Smooth muscle cell (in vitro differentiated cells): Measurements from ENCODE around the gene DPPA4. TPM values are rescaled to one million over a fixed set of nuclear protein-coding genes. Genes with fewer than 3 reads are reported as not detected.

Experiments
- DNase-seq: peaks from one replicate; lab custom pipeline; 2025; ENCODE audit not compliant: unreplicated experiment; lab: John Stamatoyannopoulos, UW
- H2AFZ ChIP-seq: fragments of 200-600 bp; sonication (generic); 2 replicates; pipeline ENCODE4 v1.6.0; 2016; ENCODE audit warnings: antibody characterized with exemption, low read depth, mild to moderate bottlenecking
- H3F3A ChIP-seq: fragments of 200-600 bp; sonication (generic); 2 replicates; pipeline ENCODE4 v1.6.0; 2017; ENCODE audit warnings: antibody characterized with exemption, low read depth
- H3K27ac ChIP-seq: fragments of 200-600 bp; sonication (generic); 2 replicates; pipeline ENCODE4 v1.5.1; 2016; ENCODE audit warnings: low read depth, mild to moderate bottlenecking
- H3K27me3 ChIP-seq: fragments of 200-600 bp; sonication (generic); 2 replicates; pipeline ENCODE4 v1.6.1; 2016; ENCODE audit warnings: low read depth, mild to moderate bottlenecking
- H3K36me3 ChIP-seq: fragments of 200-600 bp; sonication (generic); 2 replicates; pipeline ENCODE4 v1.5.1; 2016; ENCODE audit warnings: low read depth
- H3K4me1 ChIP-seq: fragments of 200-600 bp; sonication (generic); 2 replicates; pipeline ENCODE4 v1.5.1; 2016; ENCODE audit warnings: low read depth
- H3K4me2 ChIP-seq: fragments of 200-600 bp; sonication (generic); 2 replicates; pipeline ENCODE4 v1.6.0; 2016; ENCODE audit warnings: mild to moderate bottlenecking
- H3K4me3 ChIP-seq: fragments of 200-600 bp; sonication (generic); 2 replicates; pipeline ENCODE4 v1.5.1; 2016; ENCODE audit warnings: mild to moderate bottlenecking
- H3K79me2 ChIP-seq: fragments of 200-600 bp; sonication (generic); 2 replicates; pipeline ENCODE4 v1.6.0; 2016; ENCODE audit warnings: low read depth, mild to moderate bottlenecking
- H3K9ac ChIP-seq: fragments of 200-600 bp; sonication (generic); 2 replicates; pipeline ENCODE4 v1.6.0; 2016; ENCODE audit warnings: low read depth
- H3K9me3 ChIP-seq: fragments of 200-600 bp; sonication (generic); replicated peaks from 2 replicates; pipeline ENCODE4 v1.5.1; 2016; ENCODE audit warnings: low read depth
- H4K20me1 ChIP-seq: fragments of 200-600 bp; sonication (generic); 2 replicates; pipeline ENCODE4 v1.6.0; 2016; ENCODE audit warnings: low read depth
- CTCF ChIP-seq: fragments of 200-600 bp; sonication (generic); IDR thresholded peaks from 2 replicates; pipeline ENCODE4 v1.5.1; 2017; ENCODE audit warnings: borderline replicate concordance, mild to moderate bottlenecking, antibody characterized with exemption; ENCODE audit not compliant: insufficient read depth, poor library complexity, severe bottlenecking
- WGBS: methylation state at CpG from one replicate; pipeline ENCODE4 v1.1.7; 2016; ENCODE audit warnings: low lambda C conversion rate; 5-methylcytosine and 5-hydroxymethylcytosine counted together
- polyA plus RNA-seq: library from polyadenylated mRNA; unstranded; fragments of >200 nt; fragmentation: Nextera tagmentation; extraction: Ambion mirVana; gene quantifications from 2 replicates; pipeline ENCODE4 v1.2.1, GENCODE V29; 2016
- small RNA-seq: library from RNA; depleted of rRNA; stranded (forward); fragments of <200 nt; gene quantifications from one replicate; pipeline ENCODE3, GENCODE V24; 2014
- total RNA-seq: library from RNA; depleted of rRNA; stranded (reverse); fragments of >200 nt; gene quantifications from 2 replicates; pipeline ENCODE4 v1.2.3, GENCODE V29; 2014

DPPA4 gene
- total and polyA plus RNA-seq, 2 experiments from 2014 or later, result 19.5 to 43.1 TPM

GRCh38 chr3:109278141-109278540 is 59.2 kb downstream of the DPPA4 start:
- H4K20me1 ChIP-seq, result no peaks in the 10 kb centered on the region
- DNase-seq, result no peak
- H3K27me3 ChIP-seq, result no peaks in the 10 kb centered on the region
- no peak overlapping the region for H2AFZ ChIP-seq
- H3K4me1 ChIP-seq, result no peaks in the 10 kb centered on the region
- TF ChIP-seq CTCF, result no peak
- no peak overlapping the region for H3K27ac ChIP-seq
- H3F3A ChIP-seq, result no peaks in the 10 kb centered on the region
- H3K4me2 ChIP-seq, result no peak overlapping the region
- no peak overlapping the region for H3K9ac ChIP-seq
- no peaks in the 10 kb centered on the region for H3K9me3 ChIP-seq
- no peaks in the 10 kb centered on the region for H3K79me2 ChIP-seq
- WGBS, result 75% methylated on average over 3 of the region's 3 CpGs
- H3K36me3 ChIP-seq, result no peaks in the 10 kb centered on the region
- no peak overlapping the region for H3K4me3 ChIP-seq

Small RNA genes within 50 kb of the gene (small RNA-seq; reads per million reads assigned to genes)
- gene AC124945.1 (not detected), gene RF00017 (not detected)

Other genes starting within 250 kb of the DPPA4 start
- not detected in 2 replicates for gene MORC1, start 219.4 kb downstream of the DPPA4 start, total RNA-seq
- gene MORC1, start 219.4 kb downstream of the DPPA4 start, polyA plus RNA-seq, result not detected in 2 replicates
- not detected in 2 replicates for gene C3orf85, start 200.8 kb downstream of the DPPA4 start, total RNA-seq
- gene C3orf85, start 200.8 kb downstream of the DPPA4 start, polyA plus RNA-seq, result not detected in 2 replicates
- gene DPPA2, start 21.0 kb downstream of the DPPA4 start, total RNA-seq, result 0.27 TPM in 2 replicates
- gene DPPA2, start 21.0 kb downstream of the DPPA4 start, polyA plus RNA-seq, result 1.0 and 1.2 TPM in 2 replicates